SIG-M5 treated with dmso at 0.1 percent for 504 hours (cell line): ENCODE results near the gene SNX22.
A peak's percentile ranks its signal among the peaks of the same experiment; 100 is the strongest.

Source experiments
- DNase-seq: peaks from one replicate; lab custom pipeline; 2025; ENCODE audit not compliant: unreplicated experiment; lab: John Stamatoyannopoulos, UW

The SNX22 gene

DNA sequence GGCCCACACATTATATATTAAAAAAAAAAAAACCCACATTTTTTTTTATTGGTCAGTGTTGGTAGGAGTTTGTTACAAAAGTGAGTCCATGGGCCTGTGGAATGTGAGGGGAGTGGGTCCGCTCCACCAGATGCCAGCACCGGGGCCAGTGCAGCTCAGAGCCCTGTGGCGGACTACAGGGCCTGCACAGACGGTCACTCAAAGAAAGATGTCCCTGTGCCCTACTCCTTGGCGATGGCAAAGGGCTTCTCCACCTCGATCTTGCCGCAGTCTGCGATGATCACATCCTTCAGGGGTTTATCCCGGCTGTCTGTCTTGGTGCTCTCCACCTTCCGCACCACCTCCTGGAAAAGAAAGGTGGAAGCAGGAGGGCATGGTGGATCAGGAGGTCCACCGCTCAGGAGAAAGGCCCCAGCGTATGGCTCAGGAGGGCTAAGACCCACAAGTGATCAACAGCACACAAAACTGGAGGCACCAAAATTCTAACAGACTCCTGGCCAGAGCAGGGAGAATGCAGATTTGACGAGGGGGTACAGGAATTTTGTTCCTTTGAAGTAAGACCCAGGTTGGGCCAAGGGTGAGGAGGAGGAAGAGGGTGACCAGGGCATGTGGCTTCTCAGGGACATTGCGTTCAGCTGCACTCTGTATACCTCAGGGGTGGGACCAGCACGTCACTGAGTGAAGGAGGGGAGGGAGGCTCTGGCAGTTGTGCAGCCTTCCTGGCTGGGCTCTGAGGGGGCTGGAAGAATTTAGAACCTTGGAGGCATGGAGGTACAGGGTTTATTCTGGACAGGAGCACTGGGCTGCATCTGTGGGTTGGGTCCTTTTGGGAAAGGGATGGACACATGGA lies 4.5 kb downstream of the SNX22 start:
- DNase-seq = no peak

DNA sequence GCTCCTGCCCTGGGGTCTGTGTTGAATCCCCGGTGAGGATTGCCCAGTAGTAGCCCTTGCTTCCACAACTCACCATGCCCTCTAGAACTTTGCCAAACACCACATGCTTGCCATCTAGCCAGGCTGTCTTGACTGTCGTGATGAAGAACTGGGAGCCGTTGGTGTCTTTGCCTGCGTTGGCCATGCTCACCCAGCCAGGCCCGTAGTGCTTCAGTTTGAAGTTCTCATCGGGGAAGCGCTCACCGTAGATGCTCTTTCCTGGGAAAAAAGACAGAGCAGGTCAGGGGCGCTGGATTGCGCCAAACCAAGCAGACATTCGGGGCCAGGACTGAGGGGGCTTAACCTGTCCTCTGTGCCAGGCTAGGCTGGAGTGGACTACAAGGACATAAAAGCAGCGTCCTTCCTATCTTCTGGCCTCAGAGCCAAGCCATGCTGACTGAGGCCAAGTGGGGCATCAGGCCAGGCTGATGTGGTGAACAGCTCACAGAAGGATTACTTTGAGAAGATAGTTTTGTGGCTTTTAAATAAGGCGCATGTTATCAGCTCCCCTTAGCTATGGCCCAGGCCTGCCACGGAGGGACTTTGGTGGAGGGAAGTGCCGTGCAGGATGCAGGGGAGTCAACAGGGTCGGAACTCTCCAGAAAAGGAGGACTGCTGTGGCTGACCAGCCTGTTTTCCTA lies 5.3 kb downstream of the SNX22 start:
- no peak for DNase-seq

DNA sequence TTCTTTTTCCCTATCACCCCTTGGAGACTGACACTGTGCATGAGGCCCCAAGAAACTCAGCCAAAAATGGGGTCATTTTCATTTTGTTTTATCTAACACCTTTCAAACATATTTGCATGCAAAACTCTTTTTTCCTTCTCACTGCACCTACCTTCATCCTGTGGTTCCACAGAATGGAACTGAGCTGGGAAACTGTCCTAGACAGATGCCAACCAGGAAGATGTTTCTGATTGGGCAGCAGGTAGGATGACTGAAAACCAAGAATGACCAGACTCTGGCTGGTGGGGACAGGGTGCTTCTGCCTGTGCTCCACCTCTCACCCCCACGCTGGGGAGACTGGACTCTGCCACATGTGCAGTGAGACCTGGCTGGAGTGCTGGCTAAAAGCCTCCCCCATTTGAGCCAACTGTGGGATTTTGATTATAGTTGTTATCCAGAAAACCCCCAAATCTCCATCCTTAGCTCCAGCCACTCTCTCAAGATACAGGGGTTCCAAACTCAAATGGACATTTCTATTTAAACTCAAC lies 6.1 kb downstream of the SNX22 start:
- no peak for DNase-seq

DNA sequence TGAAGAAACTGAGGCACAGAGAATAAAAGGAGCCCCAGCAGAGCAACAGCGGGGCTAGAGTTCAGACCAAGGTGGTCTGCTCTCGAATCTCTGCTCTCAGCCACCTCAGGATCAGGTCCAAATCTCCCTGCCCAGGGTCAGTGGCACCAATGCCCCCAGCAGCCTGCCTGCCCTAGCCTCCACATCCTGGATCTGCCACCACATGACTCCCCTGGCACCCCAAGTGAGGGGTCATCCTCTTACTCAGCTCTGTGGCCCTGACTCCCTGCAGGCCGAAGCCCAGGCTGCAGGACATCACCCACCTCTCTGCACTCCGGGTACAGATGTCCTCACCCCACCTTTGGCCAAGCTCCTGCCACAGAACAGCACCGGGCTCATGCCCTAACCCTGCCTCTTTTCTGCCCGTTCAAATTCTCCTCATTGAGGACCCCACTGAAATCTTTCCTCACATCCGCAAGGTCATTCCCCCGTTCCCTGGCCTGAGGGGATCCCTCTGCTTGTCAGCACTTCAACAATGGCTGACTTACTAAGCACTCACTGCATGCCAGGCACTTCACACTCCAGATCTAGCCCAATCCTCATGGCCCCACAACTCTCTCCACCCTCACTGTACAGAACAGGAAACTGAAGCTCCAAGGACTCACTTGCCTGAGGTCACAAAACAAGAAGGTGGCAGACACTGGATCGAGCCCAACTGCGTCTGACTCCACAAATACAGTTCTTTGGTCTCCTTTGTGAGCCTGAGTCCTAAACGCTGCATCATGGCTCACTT lies 7.0 kb downstream of the SNX22 start:
- no peak for DNase-seq

DNA sequence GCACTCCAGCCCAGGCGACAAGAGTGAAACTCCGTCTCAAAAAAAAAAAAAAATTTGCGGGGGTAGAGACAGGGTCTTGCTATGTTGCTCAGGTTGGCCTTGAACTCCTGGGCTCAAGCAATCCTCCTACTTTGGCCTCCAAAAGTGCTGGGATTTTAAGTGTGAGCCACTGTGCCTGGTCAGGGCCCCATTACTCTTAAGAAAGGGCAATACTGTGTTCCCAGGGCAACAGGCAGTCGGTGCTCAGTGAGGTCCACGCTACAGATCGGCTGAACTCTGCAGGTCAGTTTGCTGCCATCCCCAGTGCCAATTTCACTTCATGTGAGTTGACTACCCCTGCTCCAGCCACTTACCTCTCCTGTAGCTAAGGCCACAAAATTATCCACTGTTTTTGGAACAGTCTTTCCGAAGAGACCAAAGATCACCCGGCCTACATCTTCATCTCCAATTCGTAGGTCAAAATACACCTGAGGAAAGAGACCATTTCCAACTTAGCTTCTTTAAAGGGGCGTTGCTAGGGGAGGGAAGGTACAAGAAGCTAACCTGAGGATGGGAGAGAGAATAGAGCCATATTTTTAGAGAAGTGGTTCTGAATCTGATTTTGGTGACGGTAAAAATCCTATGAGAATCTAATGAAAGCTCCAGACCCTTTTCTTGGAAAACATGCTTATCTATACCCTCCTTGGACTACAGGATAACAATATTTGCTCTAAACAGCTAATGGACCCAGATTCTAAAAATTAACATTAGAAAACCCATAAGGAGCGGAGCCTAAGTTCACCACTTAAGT lies 10.4 kb downstream of the SNX22 start:
- DNase-seq = no peak

DNA sequence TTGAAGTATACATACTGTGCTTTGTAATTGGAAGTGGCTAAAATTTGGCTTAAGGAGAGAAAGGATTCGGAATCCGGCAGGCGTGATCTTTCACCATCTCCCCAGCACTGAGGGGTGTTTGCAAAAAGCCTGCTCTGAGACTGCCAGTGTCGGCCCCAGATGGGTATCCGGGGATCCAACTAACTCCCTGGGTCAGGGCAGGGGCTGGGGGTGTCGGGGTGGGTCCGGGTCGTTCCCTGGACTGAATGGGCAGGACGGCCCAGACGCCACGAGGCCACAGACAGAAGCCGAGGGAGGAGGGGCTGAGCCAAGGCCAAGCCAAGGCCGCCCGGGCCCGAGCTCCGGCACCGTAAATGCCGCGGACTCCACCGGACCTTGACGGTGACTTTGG lies 10.9 kb downstream of the SNX22 start:
- no peak for DNase-seq

- peak; percentile 96 for DNase-seq
These were observed 11.5 kb downstream of the SNX22 start, which contains the start of gene PPIB for GRCh38 chr15:64162869-64163658. PPIB (minus strand) TSS chr15:64163022; CDS start chr15:64162986, 36 bp downstream.

- peak; percentile 72 for DNase-seq
These were observed 12.3 kb downstream of the SNX22 start for GRCh38 chr15:64163659-64164362.

DNA sequence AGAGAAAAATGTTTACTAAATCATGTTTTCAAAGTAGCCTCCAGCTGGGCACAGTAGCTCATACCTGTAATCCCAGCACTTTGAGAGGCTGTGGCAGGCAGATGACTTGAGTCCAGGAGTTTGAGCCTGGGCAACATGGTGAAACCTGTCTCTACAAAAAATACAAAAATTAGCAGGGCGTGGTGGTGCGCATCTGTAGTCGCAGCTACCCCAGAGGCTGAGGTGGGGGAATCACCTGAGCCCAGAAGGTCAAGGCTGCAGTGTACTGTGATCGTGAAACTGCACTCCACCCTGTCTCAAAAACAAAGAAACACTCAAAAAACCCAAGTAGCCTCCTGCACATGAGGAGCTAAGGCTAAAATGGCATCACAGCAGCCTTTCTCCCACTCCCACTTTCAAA lies 12.9 kb downstream of the SNX22 start:
- DNase-seq = no peak

GRCh38 chr15:64166102-64166890 lies 14.8 kb downstream of the SNX22 start:
- DNase-seq = no peak

- DNase-seq = no peak
These were observed 28.8 kb downstream of the SNX22 start for GRCh38 chr15:64180235-64180824.

DNA sequence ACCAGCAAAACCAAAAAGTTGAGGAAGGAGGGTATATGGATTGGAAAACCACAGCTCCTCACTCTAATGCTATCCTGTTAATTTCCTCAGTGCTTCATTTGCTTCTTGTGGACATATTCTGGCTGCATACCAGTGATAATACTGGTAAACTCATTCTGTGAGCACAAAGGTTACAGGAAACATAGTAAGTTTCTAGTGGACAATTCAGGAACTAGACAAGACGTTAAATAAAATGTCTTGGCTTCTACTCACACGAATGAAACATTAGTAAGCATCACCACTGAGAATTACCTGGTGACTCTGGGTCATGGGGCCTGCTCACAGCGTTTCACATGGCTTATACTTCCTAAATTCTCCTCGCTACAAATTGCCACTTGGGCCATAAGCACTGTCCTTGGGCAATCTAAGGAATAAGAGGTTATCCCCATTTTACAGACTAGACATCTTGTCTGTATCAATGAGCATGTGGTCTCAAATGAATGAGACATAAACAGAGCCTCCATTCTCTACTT lies 31.4 kb downstream of the SNX22 start:
- no peak for DNase-seq

DNA sequence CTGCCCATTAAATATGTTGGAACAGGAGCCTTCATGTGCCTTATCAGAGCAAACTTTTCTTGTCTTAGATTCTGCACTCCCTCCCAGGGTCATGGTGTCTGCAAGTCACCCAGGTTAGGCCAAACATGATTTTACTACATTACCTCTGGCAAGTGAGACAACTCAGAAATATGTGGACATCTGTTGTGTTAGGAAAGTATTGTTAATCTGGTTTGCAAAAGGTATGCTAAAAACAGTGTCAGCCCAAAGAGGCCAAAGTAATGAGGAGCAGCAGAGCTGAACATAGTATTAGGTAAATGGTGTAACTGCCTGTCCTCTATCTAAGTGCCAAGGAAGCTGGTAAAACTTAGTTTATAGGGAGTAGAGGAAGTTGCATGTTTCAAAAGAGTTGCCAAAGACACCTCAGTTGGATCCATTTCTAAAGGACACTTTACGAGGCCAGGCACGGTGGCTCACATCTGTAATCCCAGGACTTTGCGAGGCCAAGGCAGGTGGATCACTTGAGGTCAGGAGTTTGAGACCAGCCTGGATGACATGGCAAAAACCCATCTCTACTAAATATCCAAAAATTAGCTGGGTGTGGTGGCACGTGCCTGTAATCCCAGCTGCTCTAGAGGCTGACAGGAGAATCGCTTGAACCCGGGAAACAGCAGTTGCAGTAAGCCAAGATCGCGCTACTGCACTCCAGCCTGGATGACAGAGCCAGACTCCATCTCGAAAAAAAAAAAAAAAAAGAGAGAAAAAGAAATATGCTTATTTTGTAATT lies 33.8 kb downstream of the SNX22 start:
- peak; percentile 18 for DNase-seq

GRCh38 chr15:64187396-64188191 lies 36.1 kb downstream of the SNX22 start:
- no peak for DNase-seq

GRCh38 chr15:64191971-64192830 lies 40.7 kb downstream of the SNX22 start:
- no peak for DNase-seq
